ENCODE measurements around the gene GGPS1. TPM values are rescaled to one million over a fixed set of nuclear protein-coding genes. Genes with fewer than 3 reads are reported as not detected.

GGPS1 gene
- total RNA-seq: 39.0 TPM
- polyA plus RNA-seq (ENCODE audit: insufficient read depth, low read depth, low replicate concordance): 38.3 TPM
- long read RNA-seq, donor 1, transcript GGPS1-201 (4 exons, 2,895 nt): major isoform, 9 of 9 reads
- long read RNA-seq, donor 1, partial matches to known transcripts: 0 of 9 reads
- long read RNA-seq, donor 1, other reads (novel, unspliced or antisense): 0 of 9 reads
- long read RNA-seq, donor 2, transcript GGPS1-201 (4 exons, 2,895 nt): major isoform, 11 of 13 reads
- long read RNA-seq, donor 2, partial matches to known transcripts: 0 of 13 reads
- long read RNA-seq, donor 2, other reads (novel, unspliced or antisense): 0 of 13 reads
- long read RNA-seq, donor 3, transcript GGPS1-201 (4 exons, 2,895 nt): major isoform, 15 of 17 reads
- long read RNA-seq, donor 3, partial matches to known transcripts: 0 of 17 reads
- long read RNA-seq, donor 3, other reads (novel, unspliced or antisense): 0 of 17 reads
- long read RNA-seq, donor 4, transcript GGPS1-201 (4 exons, 2,895 nt): major isoform, 10 of 11 reads
- long read RNA-seq, donor 4, partial matches to known transcripts: 0 of 11 reads
- long read RNA-seq, donor 4, other reads (novel, unspliced or antisense): 0 of 11 reads
- long read RNA-seq, donor 5, partial matches to known transcripts: 0 of 2 reads
- long read RNA-seq, donor 5, other reads (novel, unspliced or antisense): 0 of 2 reads
- long read RNA-seq, donor 6, transcript GGPS1-201 (4 exons, 2,895 nt): major isoform, 23 of 23 reads
- long read RNA-seq, donor 6, partial matches to known transcripts: 0 of 23 reads
- long read RNA-seq, donor 6, other reads (novel, unspliced or antisense): 0 of 23 reads
- long read RNA-seq, donor 7, transcript GGPS1-201 (4 exons, 2,895 nt): major isoform, 24 of 27 reads
- long read RNA-seq, donor 7, partial matches to known transcripts: 0 of 27 reads
- long read RNA-seq, donor 7, other reads (novel, unspliced or antisense): 1 of 27 reads
- long read RNA-seq, donor 8, transcript GGPS1-201 (4 exons, 2,895 nt): major isoform, 7 of 7 reads
- long read RNA-seq, donor 8, partial matches to known transcripts: 0 of 7 reads
- long read RNA-seq, donor 8, other reads (novel, unspliced or antisense): 0 of 7 reads
- long read RNA-seq, donor 9, transcript GGPS1-201 (4 exons, 2,895 nt): major isoform, 5 of 5 reads
- long read RNA-seq, donor 9, partial matches to known transcripts: 0 of 5 reads
- long read RNA-seq, donor 9, other reads (novel, unspliced or antisense): 0 of 5 reads
- long read RNA-seq, donor 10, transcript GGPS1-201 (4 exons, 2,895 nt): major isoform, 6 of 14 reads
- long read RNA-seq, donor 10, partial matches to known transcripts: 7 of 14 reads
- long read RNA-seq, donor 10, other reads (novel, unspliced or antisense): 0 of 14 reads

- FAIRE-seq: peak; percentile 82
- peaks cover 2 to 36% (median 6%) of the 10 kb centered on the region in 3 donors for H3K4me1 ChIP-seq (ENCODE audit: control insufficient read depth in 2 of 3, insufficient read depth in 2 of 3, low read depth in 1 of 3, low read length in 3 of 3)
- peak; percentile 99 to 100 (median 99) for DNase-seq
- TF ChIP-seq CTCF (IDR thresholded peaks at IDR 0.05; ENCODE audit: borderline replicate concordance, extremely low read depth, insufficient read depth): no peak
- peak within 1 kb of the TSS; percentile 93 to 98 for H3K27ac ChIP-seq (ENCODE audit: low read depth in 2 of 2, low read length in 2 of 2)
- H3K4me3 ChIP-seq (ENCODE audit: low read length in 3 of 3): peak within 1 kb of the TSS; percentile 98 to 99 (median 99)
- no peaks in the 10 kb centered on the region for H3K9me3 ChIP-seq (ENCODE audit: control insufficient read depth in 2 of 3, insufficient read depth in 1 of 3, low read length in 3 of 3)
- H3K9ac ChIP-seq (ENCODE audit: low read length in 3 of 3): peak within 1 kb of the TSS; percentile 85 to 96 (median 85)
- intact Hi-C loops (cut with DNase I): no loop called here
- no peaks in the 10 kb centered on the region for H3K36me3 ChIP-seq (ENCODE audit: control insufficient read depth in 2 of 3, insufficient read depth in 3 of 3, low read length in 3 of 3)
- no peaks in the 10 kb centered on the region for H3K27me3 ChIP-seq (ENCODE audit: control insufficient read depth, insufficient read depth, low read length)
These were observed at the start of gene GGPS1 for GRCh38 chr1:235328271-235329138. TSS of gene GGPS1 (plus strand) at chr1:235328570. CDS start at chr1:235335265, 6,695 bp downstream.

GRCh38 chr1:235278915-235279292 lies 49.5 kb upstream of the GGPS1 start:
- H3K27ac ChIP-seq (ENCODE audit: low read depth in 2 of 2, low read length in 2 of 2): no peak overlapping the region
- H3K9ac ChIP-seq (ENCODE audit: low read length in 3 of 3): no peak overlapping the region
- peaks cover 0 to 4% (median 0%) of the 10 kb centered on the region in 3 donors for H3K4me1 ChIP-seq (ENCODE audit: control insufficient read depth in 2 of 3, insufficient read depth in 2 of 3, low read depth in 1 of 3, low read length in 3 of 3)
- H3K4me3 ChIP-seq (ENCODE audit: low read length in 3 of 3): no peak overlapping the region
- H3K27me3 ChIP-seq (ENCODE audit: control insufficient read depth, insufficient read depth, low read length): no peaks in the 10 kb centered on the region
- no peak for TF ChIP-seq CTCF (IDR thresholded peaks at IDR 0.05; ENCODE audit: borderline replicate concordance, extremely low read depth, insufficient read depth)
- no peaks in the 10 kb centered on the region for H3K36me3 ChIP-seq (ENCODE audit: control insufficient read depth in 2 of 3, insufficient read depth in 3 of 3, low read length in 3 of 3)
- DNase-seq: no peak
- H3K9me3 ChIP-seq (ENCODE audit: control insufficient read depth in 2 of 3, insufficient read depth in 1 of 3, low read length in 3 of 3): no peaks in the 10 kb centered on the region
- intact Hi-C loops (cut with DNase I): no loop called here
- no peak for FAIRE-seq

GRCh38 chr1:235279694-235280093 lies 48.7 kb upstream of the GGPS1 start:
- FAIRE-seq (no peak), DNase-seq (no peak)
- Histone ChIP-seq H3K9me3 (ENCODE audit: control insufficient read depth in 2 of 3, insufficient read depth in 1 of 3, low read length in 3 of 3) (no peaks in the 10 kb centered on the region), H3K4me3 (ENCODE audit: low read length in 3 of 3) (no peak overlapping the region), H3K27ac (ENCODE audit: low read depth in 2 of 2, low read length in 2 of 2) (no peak overlapping the region), H3K4me1 (ENCODE audit: control insufficient read depth in 2 of 3, insufficient read depth in 2 of 3, low read depth in 1 of 3, low read length in 3 of 3) (peaks cover 0 to 4% (median 0%) of the 10 kb centered on the region in 3 donors), H3K9ac (ENCODE audit: low read length in 3 of 3) (no peak overlapping the region), H3K27me3 (ENCODE audit: control insufficient read depth, insufficient read depth, low read length) (no peaks in the 10 kb centered on the region), H3K36me3 (ENCODE audit: control insufficient read depth in 2 of 3, insufficient read depth in 3 of 3, low read length in 3 of 3) (no peaks in the 10 kb centered on the region)
- intact Hi-C loops (cut with DNase I): no loop called here
- no peak for TF ChIP-seq CTCF (IDR thresholded peaks at IDR 0.05; ENCODE audit: borderline replicate concordance, extremely low read depth, insufficient read depth)

Measured in kidney (tissue), 22 donors.